B cell (primary cell): Measurements from ENCODE around the gene TECRL. TPM values are rescaled to one million over a fixed set of nuclear protein-coding genes. Genes with fewer than 3 reads are reported as not detected.

Experiments
- ATAC-seq: fragments of 200-7000 bp; cut with Tn5 transposase; one replicate; pipeline ENCODE4 v1.10.0; 2021; ENCODE audit warnings: low read depth, mild to moderate bottlenecking, moderate number of reproducible peaks, moderate library complexity
- CTCF ChIA-PET: fragments of 350-600 bp; sonication (Branson Sonifier 250); formaldehyde crosslinking; loops from one replicate; lab custom pipeline; 2021; ENCODE audit warnings: antibody characterized with exemption, inconsistent platforms; lab: Charles Lee
- POLR2A ChIA-PET: fragments of 350-600 bp; sonication (Branson Sonifier 250); formaldehyde crosslinking; loops from one replicate; lab custom pipeline; 2021; ENCODE audit warnings: antibody characterized with exemption; lab: Charles Lee
- DNase-seq: peaks from one replicate; pipeline ENCODE4 v3.0.0; 2013
- H2AFZ ChIP-seq: 2 replicates; pipeline ENCODE4 v1.6.1; 2012; ENCODE audit warnings: mild to moderate bottlenecking, low read depth, low read length; ENCODE audit not compliant: insufficient read depth, poor library complexity, severe bottlenecking
- H3K27ac ChIP-seq, 2 donors: 1 replicate in 1 of 2; 2 replicates in 1 of 2; pipeline ENCODE4 v1.5.1; 2012 to 2013; ENCODE audit warnings: low read length in 2 of 2, mild to moderate bottlenecking in 2 of 2, moderate library complexity in 1 of 2
- H3K27me3 ChIP-seq, 4 experiments: fragments of 200-600 bp in 1 of 4; sonication (generic) in 1 of 4; replicated peaks in 1 of 4; 1 replicate in 2 of 4; 2 replicates in 2 of 4; pipeline versions ENCODE4 v1.6.1 to v1.7.0; 2013 to 2016; ENCODE audit warnings: low read length in 3 of 4, mild to moderate bottlenecking in 2 of 4, mixed read lengths in 1 of 4, moderate library complexity in 1 of 4; ENCODE audit not compliant: insufficient read depth in 4 of 4, control insufficient read depth in 3 of 4; ENCODE audit errors: control extremely low read depth in 1 of 4
- H3K36me3 ChIP-seq, 2 experiments: replicated peaks in 1 of 2; 1 replicate in 1 of 2; 2 replicates in 1 of 2; pipeline versions ENCODE4 v1.6.1 to v1.7.1; 2013; ENCODE audit warnings: low read length in 1 of 2; ENCODE audit not compliant: insufficient read depth in 2 of 2, control insufficient read depth in 1 of 2; ENCODE audit errors: control extremely low read depth in 1 of 2, extremely low read depth in 1 of 2
- H3K4me1 ChIP-seq, 2 donors: fragments of 200-600 bp in 1 of 2; sonication (generic) in 1 of 2; 1 replicate in 1 of 2; 2 replicates in 1 of 2; pipeline versions ENCODE4 v1.5.1 to v1.6.1; 2013 to 2017; ENCODE audit warnings: low read length in 2 of 2; ENCODE audit not compliant: control insufficient read depth in 2 of 2, insufficient read depth in 2 of 2
- H3K4me2 ChIP-seq: replicated peaks from 2 replicates; pipeline ENCODE3; 2012; ENCODE audit warnings: mild to moderate bottlenecking, low read depth, low read length; ENCODE audit not compliant: poor library complexity, severe bottlenecking
- H3K4me3 ChIP-seq, 5 experiments: fragments of 200-600 bp in 1 of 5; sonication (generic) in 1 of 5; 1 replicate in 3 of 5; 2 replicates in 2 of 5; pipeline versions ENCODE4 v1.5.1 to v1.7.0; 2011 to 2016; ENCODE audit warnings: low read length in 4 of 5, mild to moderate bottlenecking in 4 of 5, low read depth in 2 of 5, control low read depth in 1 of 5, moderate library complexity in 1 of 5; ENCODE audit not compliant: insufficient read depth in 1 of 5; ENCODE audit errors: control extremely low read depth in 1 of 5, extremely low read depth in 1 of 5
- H3K79me2 ChIP-seq: fragments of 200-600 bp; sonication (generic); one replicate; pipeline ENCODE4 v1.6.0; 2016; ENCODE audit warnings: low read length; ENCODE audit not compliant: control insufficient read depth, insufficient read depth
- H3K9ac ChIP-seq: fragments of 200-600 bp; sonication (generic); 2 replicates; pipeline ENCODE4 v1.6.1; 2017; ENCODE audit warnings: mild to moderate bottlenecking, low read length, moderate library complexity
- H3K9me3 ChIP-seq, 3 donors: one replicate each; pipeline versions ENCODE4 v1.6.1 to v1.7.1; 2013; ENCODE audit warnings: low read length in 2 of 3; ENCODE audit not compliant: control insufficient read depth in 2 of 3, insufficient read depth in 1 of 3; ENCODE audit errors: control extremely low read depth in 1 of 3
- H4K20me1 ChIP-seq: 2 replicates; pipeline ENCODE4 v1.6.0; 2012; ENCODE audit warnings: mild to moderate bottlenecking, low read length; ENCODE audit not compliant: insufficient read depth, control insufficient read depth, poor library complexity, severe bottlenecking
- H3K27ac Mint-ChIP-seq: one replicate; pipeline ENCODE4 v1.8.0; 2021; ENCODE audit warnings: mixed read lengths
- H3K27me3 Mint-ChIP-seq: one replicate; pipeline ENCODE4 v1.8.0; 2021; ENCODE audit warnings: mixed read lengths
- H3K4me1 Mint-ChIP-seq: one replicate; pipeline ENCODE4 v1.8.0; 2021; ENCODE audit warnings: mixed read lengths
- H3K4me3 Mint-ChIP-seq: one replicate; pipeline ENCODE4 v1.8.0; 2021; ENCODE audit warnings: mixed read lengths
- H3K9me3 Mint-ChIP-seq: one replicate; pipeline ENCODE4 v1.8.0; 2022; ENCODE audit warnings: mixed read lengths; ENCODE audit not compliant: insufficient read depth
- CTCF ChIP-seq: fragments of 200-600 bp; IDR thresholded peaks from one replicate; pipeline ENCODE4 v1.8.0; 2022; ENCODE audit warnings: antibody characterized with exemption, mild to moderate bottlenecking
- EZH2 ChIP-seq: IDR thresholded peaks from 2 replicates; pipeline ENCODE4 v1.6.1; 2012; ENCODE audit warnings: borderline replicate concordance, low read depth, mild to moderate bottlenecking, moderate library complexity, low read length; ENCODE audit not compliant: insufficient read depth, poor library complexity, severe bottlenecking
- WGBS: methylation state at CpG from one replicate; pipeline ENCODE4 v1.1.5; 2013; ENCODE audit warnings: missing lambda C conversion rate; ENCODE audit not compliant: insufficient coverage; 5-methylcytosine and 5-hydroxymethylcytosine counted together
- intact Hi-C: fragments of 100-400 bp; cut with micrococcal nuclease; formaldehyde crosslinking; loops from one replicate; pipeline ENCODE4 v1.10.0; 2022
- polyA plus RNA-seq: library from polyadenylated mRNA; depleted of rRNA; stranded (reverse); fragments of >200 nt; gene quantifications from 2 replicates; pipeline ENCODE4 v1.2.3, GENCODE V29; 2012
- total RNA-seq, 2 donors: library from RNA; stranded (reverse); fragments of 120-200 nt in 1 of 2; gene quantifications; 1 replicate in 1 of 2; 2 replicates in 1 of 2; pipeline versions ENCODE4 v1.2.3 to v1.2.4, GENCODE V29; 2013 to 2022

The TECRL gene
- total and polyA plus RNA-seq, 2 donors (not counting 1 experiment from before 2014, with no cell fraction given), result not detected

- H3K4me2 ChIP-seq, result no peak overlapping the region
- no peak overlapping the region for H3K9ac ChIP-seq
- no peaks in the 10 kb centered on the region for H3K79me2 ChIP-seq
- no peak overlapping the region for H3K4me3 Mint-ChIP-seq
- no peak overlapping the region for H2AFZ ChIP-seq
- ATAC-seq (no peak), DNase-seq (no peak)
- ChIA-PET POLR2A (no interaction called here), CTCF (no interaction called here)
- no peak for TF ChIP-seq CTCF
- TF ChIP-seq EZH2, result no peak
- H3K36me3 ChIP-seq, result no peaks in the 10 kb centered on the region
- peaks cover 10% of the 10 kb centered on the region for H3K9me3 Mint-ChIP-seq
- WGBS, result 93% methylated on average over 7 of the region's 8 CpGs
- H3K27ac ChIP-seq, result no peak overlapping the region
- H3K4me1 Mint-ChIP-seq, result no peaks in the 10 kb centered on the region
- H4K20me1 ChIP-seq, result no peaks in the 10 kb centered on the region
- peaks cover 0 to 10% (median 0%) of the 10 kb centered on the region in 3 donors for H3K9me3 ChIP-seq
- H3K27me3 Mint-ChIP-seq, result no peaks in the 10 kb centered on the region
- no peak overlapping the region for H3K27ac Mint-ChIP-seq
- H3K4me3 ChIP-seq, result no peak overlapping the region
- intact Hi-C loops, result no loop called here
- no peaks in the 10 kb centered on the region for H3K4me1 ChIP-seq
- H3K27me3 ChIP-seq, result no peaks in the 10 kb centered on the region
Measured at GRCh38 chr4:64360664-64361398, 48.4 kb downstream of the TECRL start.

- TF ChIP-seq EZH2, result no peak
- TF ChIP-seq CTCF, result no peak
- H3K4me3 ChIP-seq, result no peak overlapping the region
- ATAC-seq, result no peak
- no peaks in the 10 kb centered on the region for H3K4me1 ChIP-seq
- Mint-ChIP-seq H3K27ac (no peak overlapping the region), H3K9me3 (peaks cover 9% of the 10 kb centered on the region), H3K4me1 (no peaks in the 10 kb centered on the region), H3K4me3 (no peak overlapping the region), H3K27me3 (no peaks in the 10 kb centered on the region)
- H2AFZ ChIP-seq, result no peak overlapping the region
- no peaks in the 10 kb centered on the region for H3K36me3 ChIP-seq
- no peaks in the 10 kb centered on the region for H3K27me3 ChIP-seq
- no peak for DNase-seq
- no peaks in the 10 kb centered on the region for H3K79me2 ChIP-seq
- H3K27ac ChIP-seq, result no peak overlapping the region
- H3K9ac ChIP-seq, result no peak overlapping the region
- peaks cover 0 to 10% (median 0%) of the 10 kb centered on the region in 3 donors for H3K9me3 ChIP-seq
- ChIA-PET CTCF (no interaction called here), POLR2A (no interaction called here)
- no peaks in the 10 kb centered on the region for H4K20me1 ChIP-seq
- no peak overlapping the region for H3K4me2 ChIP-seq
- intact Hi-C loops, result no loop called here
- no CpG with 5 or more reads among the region's 3 CpGs for WGBS
Measured at GRCh38 chr4:64359489-64359888, 49.8 kb downstream of the TECRL start.
